ENCODE measurements around the gene MYH7.

The MYH7 gene

GRCh38 chr14:23454445-23454856 is 19.0 kb upstream of the MYH7 start (continued):
- TF ChIP-seq BCL6B (tag by site-specific recombination; IDR thresholded peaks at IDR 0.05) (no peak), ZNF223 (tag by site-specific recombination; IDR thresholded peaks at IDR 0.05) (no peak), ZNF16 (tag by site-specific recombination; IDR thresholded peaks at IDR 0.05; ENCODE audit: low read depth) (no peak), ZNF174 (tag by site-specific recombination; IDR thresholded peaks at IDR 0.05) (no peak), KLF7 (tag by site-specific recombination; IDR thresholded peaks at IDR 0.05; ENCODE audit: borderline replicate concordance) (no peak), ZNF175 (tag by site-specific recombination; IDR thresholded peaks at IDR 0.05) (no peak), HOXC10 (CRISPR knock-in tag; IDR thresholded peaks at IDR 0.05) (no peak), ZSCAN5A (tag by site-specific recombination; IDR thresholded peaks at IDR 0.05) (no peak), HOXA7 (CRISPR knock-in tag; IDR thresholded peaks at IDR 0.05; ENCODE audit: borderline replicate concordance) (no peak)

- Histone ChIP-seq H3K4me3 (ENCODE audit: low read depth, low read length) (no peak overlapping the region), H3K36me3 (ENCODE audit: control insufficient read depth in 2 of 2, insufficient read depth in 1 of 2, low read length in 2 of 2) (no peaks in the 10 kb centered on the region)
- CTCF ChIA-PET: no interaction called here
Observed at GRCh38 chr14:23452237-23452636, 16.8 kb upstream of the MYH7 start.

GRCh38 chr14:23450379-23450778 is 14.9 kb upstream of the MYH7 start:
- POLR2A ChIA-PET: no interaction called here
- Histone ChIP-seq H3K4me3 (ENCODE audit: low read depth, low read length) (no peak overlapping the region), H3K9me3 (ENCODE audit: control insufficient read depth, insufficient read depth, low read depth, low read length) (no peaks in the 10 kb centered on the region), H3K27ac (ENCODE audit: extremely low read depth, low read depth, low read length) (no peak overlapping the region), H3K36me3 (ENCODE audit: control insufficient read depth in 2 of 2, insufficient read depth in 1 of 2, low read length in 2 of 2) (no peaks in the 10 kb centered on the region), H3K4me1 (ENCODE audit: control insufficient read depth, insufficient read depth, low read length) (no peaks in the 10 kb centered on the region)
- CTCF ChIA-PET: interaction anchor here (0.8 kb wide), 1 partner anchor 16 kb away, joined by 3 read pairs; no protein-coding TSS in a partner anchor
- TF ChIP-seq FEZF1 (tag by site-specific recombination; IDR thresholded peaks at IDR 0.05) (no peak), PRDM2 (tag by site-specific recombination; IDR thresholded peaks at IDR 0.05; ENCODE audit: borderline replicate concordance) (no peak), ZNF221 (tag by site-specific recombination; IDR thresholded peaks at IDR 0.05; ENCODE audit: borderline replicate concordance) (no peak), ZNF654 (tag by site-specific recombination; IDR thresholded peaks at IDR 0.05; ENCODE audit: low read depth) (no peak), ZNF26 (tag by site-specific recombination; IDR thresholded peaks at IDR 0.05) (no peak), ZNF324 (tag by site-specific recombination; IDR thresholded peaks at IDR 0.05) (no peak), ZNF184 (tag by site-specific recombination; IDR thresholded peaks at IDR 0.05) (no peak), ZNF394 (tag by site-specific recombination; IDR thresholded peaks at IDR 0.05; ENCODE audit: borderline replicate concordance) (no peak), PBX3 (CRISPR knock-in tag; IDR thresholded peaks at IDR 0.05) (no peak), ZNF223 (tag by site-specific recombination; IDR thresholded peaks at IDR 0.05) (no peak), ZNF18 (tag by site-specific recombination; IDR thresholded peaks at IDR 0.05) (no peak), ZNF155 (tag by site-specific recombination; IDR thresholded peaks at IDR 0.05) (no peak)

More at GRCh38 chr14:23452237-23452636, 16.8 kb upstream of the MYH7 start:
- H3K27ac ChIP-seq (ENCODE audit: extremely low read depth, low read depth, low read length): no peak overlapping the region
- TF ChIP-seq ZNF624 (tag by site-specific recombination; IDR thresholded peaks at IDR 0.05) (no peak), ZNF146 (tag by site-specific recombination; IDR thresholded peaks at IDR 0.05) (peak; percentile 36; the same call in 1 of the 2 replicates), KLF8 (tag by site-specific recombination; IDR thresholded peaks at IDR 0.05) (no peak)
- no peaks in the 10 kb centered on the region for H3K9me3 ChIP-seq (ENCODE audit: control insufficient read depth, insufficient read depth, low read depth, low read length)
- H3K4me1 ChIP-seq (ENCODE audit: control insufficient read depth, insufficient read depth, low read length): no peaks in the 10 kb centered on the region
- POLR2A ChIA-PET: no interaction called here

Data from HEK293 (cell line).